Measurements from ENCODE around the gene CREG2.
"Not testable (repeated sequence)": the region's sequence is repeated elsewhere in the genome, so short reads cannot be mapped to it uniquely, and the experiment has no call there.

CREG2 gene

DNA sequence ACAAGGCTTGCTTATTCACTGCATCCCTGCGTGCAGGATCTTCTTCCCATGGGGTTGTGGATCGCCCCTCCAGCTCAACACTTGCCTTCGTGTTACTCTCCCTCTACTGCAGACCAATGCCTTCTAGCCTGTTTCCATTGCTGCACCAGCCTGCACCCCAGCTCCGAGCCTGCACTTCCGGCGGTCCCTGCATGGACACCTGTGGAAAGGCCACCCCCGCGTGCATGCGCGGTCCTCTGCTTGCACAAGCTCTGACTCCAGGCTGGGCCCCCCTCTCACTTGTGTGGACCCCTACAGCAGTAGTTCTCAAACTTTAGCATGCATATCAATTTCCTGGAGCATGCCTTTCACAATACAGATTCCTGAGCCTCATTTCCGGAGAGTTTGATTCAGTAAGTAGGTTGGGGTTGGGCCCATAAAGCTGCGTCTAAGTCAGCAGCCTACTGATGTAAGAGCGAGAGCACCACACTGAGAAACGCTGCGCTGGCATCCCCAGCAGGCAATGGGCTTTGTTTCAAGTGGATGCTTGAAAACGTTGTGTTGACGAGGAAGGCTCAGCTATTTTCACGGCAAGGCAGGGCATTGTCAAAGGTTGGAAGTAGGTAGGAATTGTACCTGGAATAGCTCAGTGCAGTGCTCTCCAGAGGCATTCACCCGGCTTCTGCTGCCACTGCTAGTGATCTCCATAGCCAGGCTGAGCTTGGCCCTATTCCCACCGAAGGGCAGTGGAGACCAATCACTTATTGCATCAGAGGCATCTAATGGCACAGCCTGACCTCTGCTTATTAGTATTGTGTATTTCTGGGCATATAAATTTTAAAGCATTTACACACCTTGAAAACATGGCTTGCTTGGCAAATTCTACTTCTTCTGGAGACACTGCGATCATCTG, 32.6 kb downstream of the CREG2 start:
- TF ChIP-seq MYC (IDR thresholded peaks at IDR 0.05; ENCODE audit: low read depth, low read length), result no peak
- no peak for DNase-seq (ENCODE audit: low read depth)
- no peak overlapping the region for H3K4me3 ChIP-seq (ENCODE audit: low read depth, low read length)

GRCh38 chr2:101352631-101353030, 34.7 kb downstream of the CREG2 start:
- not testable (repeated sequence) for H3K4me3 ChIP-seq (ENCODE audit: low read depth, low read length); DNase-seq (ENCODE audit: low read depth)

- H3K4me3 ChIP-seq (ENCODE audit: low read depth, low read length), result no peak overlapping the region
- TF ChIP-seq MYC (IDR thresholded peaks at IDR 0.05; ENCODE audit: low read depth, low read length), result no peak
- TF ChIP-seq POLR2A (IDR thresholded peaks at IDR 0.05; ENCODE audit: extremely low read depth, insufficient read length), result no peak
- TF ChIP-seq, protein P1, sequence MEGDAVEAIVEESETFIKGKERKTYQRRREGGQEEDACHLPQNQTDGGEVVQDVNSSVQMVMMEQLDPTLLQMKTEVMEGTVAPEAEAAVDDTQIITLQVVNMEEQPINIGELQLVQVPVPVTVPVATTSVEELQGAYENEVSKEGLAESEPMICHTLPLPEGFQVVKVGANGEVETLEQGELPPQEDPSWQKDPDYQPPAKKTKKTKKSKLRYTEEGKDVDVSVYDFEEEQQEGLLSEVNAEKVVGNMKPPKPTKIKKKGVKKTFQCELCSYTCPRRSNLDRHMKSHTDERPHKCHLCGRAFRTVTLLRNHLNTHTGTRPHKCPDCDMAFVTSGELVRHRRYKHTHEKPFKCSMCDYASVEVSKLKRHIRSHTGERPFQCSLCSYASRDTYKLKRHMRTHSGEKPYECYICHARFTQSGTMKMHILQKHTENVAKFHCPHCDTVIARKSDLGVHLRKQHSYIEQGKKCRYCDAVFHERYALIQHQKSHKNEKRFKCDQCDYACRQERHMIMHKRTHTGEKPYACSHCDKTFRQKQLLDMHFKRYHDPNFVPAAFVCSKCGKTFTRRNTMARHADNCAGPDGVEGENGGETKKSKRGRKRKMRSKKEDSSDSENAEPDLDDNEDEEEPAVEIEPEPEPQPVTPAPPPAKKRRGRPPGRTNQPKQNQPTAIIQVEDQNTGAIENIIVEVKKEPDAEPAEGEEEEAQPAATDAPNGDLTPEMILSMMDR (IDR thresholded peaks at IDR 0.05; ENCODE audit: low read depth, low read length), result no peak
- TF ChIP-seq, protein P2, sequence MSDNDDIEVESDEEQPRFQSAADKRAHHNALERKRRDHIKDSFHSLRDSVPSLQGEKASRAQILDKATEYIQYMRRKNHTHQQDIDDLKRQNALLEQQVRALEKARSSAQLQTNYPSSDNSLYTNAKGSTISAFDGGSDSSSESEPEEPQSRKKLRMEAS (IDR thresholded peaks at IDR 0.05; ENCODE audit: low read depth, low read length), result no peak
- DNase-seq (ENCODE audit: low read depth), result no peak
These were observed 36.1 kb downstream of the CREG2 start for GRCh38 chr2:101351207-101351606.

GRCh38 chr2:101349893-101350662, 37.2 kb downstream of the CREG2 start:
- no peak overlapping the region for H3K4me3 ChIP-seq (ENCODE audit: low read depth, low read length)
- no peak for TF ChIP-seq MYC (IDR thresholded peaks at IDR 0.05; ENCODE audit: low read depth, low read length)
- TF ChIP-seq, protein P1 (IDR thresholded peaks at IDR 0.05; ENCODE audit: low read depth, low read length), result peak; percentile 17
- peak; percentile 32 for DNase-seq (ENCODE audit: low read depth)

GRCh38 chr2:101348883-101349282, 38.4 kb downstream of the CREG2 start:
- TF ChIP-seq, protein P1 (IDR thresholded peaks at IDR 0.05; ENCODE audit: low read depth, low read length), result no peak
- TF ChIP-seq, protein P2 (IDR thresholded peaks at IDR 0.05; ENCODE audit: low read depth, low read length), result no peak
- no peak for TF ChIP-seq MYC (IDR thresholded peaks at IDR 0.05; ENCODE audit: low read depth, low read length)

DNA sequence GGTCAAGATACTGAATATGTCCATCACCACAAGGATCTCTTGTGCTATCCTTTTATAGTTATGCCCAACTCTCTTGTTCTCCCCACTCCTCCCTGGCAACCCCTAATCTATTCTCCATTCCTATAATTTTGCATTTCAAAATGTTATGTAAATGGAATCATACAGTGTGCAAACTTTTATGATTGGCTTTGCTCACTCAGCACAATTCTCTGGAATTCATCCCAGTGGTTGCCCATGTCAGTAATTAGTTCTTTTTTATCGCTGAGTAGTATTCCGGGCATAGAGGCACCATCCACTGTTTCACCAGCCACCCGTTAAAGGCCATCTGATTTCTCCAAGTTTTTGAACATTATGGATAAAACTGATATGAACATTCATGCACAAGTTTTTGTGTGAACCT, 40.4 kb downstream of the CREG2 start:
- H3K4me3 ChIP-seq (ENCODE audit: low read depth, low read length), result no peak overlapping the region
- no peak for DNase-seq (ENCODE audit: low read depth)
- TF ChIP-seq, protein P1 (IDR thresholded peaks at IDR 0.05; ENCODE audit: low read depth, low read length), result no peak
- TF ChIP-seq, protein P2 (IDR thresholded peaks at IDR 0.05; ENCODE audit: low read depth, low read length), result no peak
- no peak for TF ChIP-seq MYC (IDR thresholded peaks at IDR 0.05; ENCODE audit: low read depth, low read length)
- no peak for TF ChIP-seq POLR2A (IDR thresholded peaks at IDR 0.05; ENCODE audit: extremely low read depth, insufficient read length)

More at GRCh38 chr2:101348883-101349282, 38.4 kb downstream of the CREG2 start:
- H3K4me3 ChIP-seq (ENCODE audit: low read depth, low read length), result no peak overlapping the region
- no peak for DNase-seq (ENCODE audit: low read depth)

DNA sequence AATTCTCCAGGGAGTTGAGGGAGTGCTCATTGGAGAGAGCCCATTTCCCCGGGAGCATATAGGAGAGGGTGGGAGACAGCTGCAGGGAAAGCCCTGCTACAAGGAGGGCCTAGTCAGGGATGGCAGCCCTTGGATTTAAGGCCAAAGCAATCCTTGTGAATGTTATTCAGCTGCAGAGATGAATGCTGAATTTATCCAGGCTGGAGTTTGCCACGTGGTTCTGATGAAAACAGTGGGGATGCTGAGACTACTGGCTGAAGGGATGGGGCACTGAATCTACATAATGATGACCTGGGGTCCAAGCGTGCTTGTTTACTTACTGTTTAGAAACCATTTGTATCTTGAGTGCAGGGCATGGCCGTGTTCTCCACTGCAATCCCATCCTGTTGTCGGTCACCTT, 43.2 kb downstream of the CREG2 start:
- DNase-seq (ENCODE audit: low read depth), result no peak
- no peak for TF ChIP-seq POLR2A (IDR thresholded peaks at IDR 0.05; ENCODE audit: extremely low read depth, insufficient read length)
- no peak for TF ChIP-seq MYC (IDR thresholded peaks at IDR 0.05; ENCODE audit: low read depth, low read length)
- TF ChIP-seq, protein P1 (IDR thresholded peaks at IDR 0.05; ENCODE audit: low read depth, low read length), result no peak
- TF ChIP-seq, protein P2 (IDR thresholded peaks at IDR 0.05; ENCODE audit: low read depth, low read length), result no peak
- H3K4me3 ChIP-seq (ENCODE audit: low read depth, low read length), result no peak overlapping the region

Measured in NB4 (cell line).